Measurements from ENCODE around the gene WNT8A. TPM values are rescaled to one million over a fixed set of nuclear protein-coding genes. Genes with fewer than 3 reads are reported as not detected.

WNT8A gene
- total RNA-seq, 1 experiment from 2014 or later, result not detected

- Histone ChIP-seq H3K4me3 (ENCODE audit: low read length) (no peak overlapping the region), H3K36me3 (ENCODE audit: insufficient read depth, low read length) (no peaks in the 10 kb centered on the region), H3K79me2 (ENCODE audit: low read length) (no peaks in the 10 kb centered on the region), H3K27ac (ENCODE audit: low read length) (no peak overlapping the region), H2AFZ (ENCODE audit: low read length) (no peak overlapping the region), H4K20me1 (ENCODE audit: insufficient read depth, low read depth, low read length) (no peaks in the 10 kb centered on the region), H3K9ac (ENCODE audit: low read length) (no peak overlapping the region), H3K4me1 (ENCODE audit: low read length) (no peaks in the 10 kb centered on the region), H3K9me2 (replicated peaks; ENCODE audit: insufficient read depth, low read length) (no peaks in the 10 kb centered on the region), H3K4me2 (ENCODE audit: low read depth, low read length, poor library complexity, severe bottlenecking) (no peak overlapping the region), H3K27me3 (ENCODE audit: low read length) (no peaks in the 10 kb centered on the region), H3K9me3 (ENCODE audit: low read length) (no peaks in the 10 kb centered on the region)
- no peak for DNase-seq
These were observed 12.5 kb downstream of the WNT8A start for GRCh38 chr5:138096363-138096762.

GRCh38 chr5:138096997-138097828 lies 13.4 kb downstream of the WNT8A start:
- Histone ChIP-seq H3K79me2 (ENCODE audit: low read length) (no peaks in the 10 kb centered on the region), H3K4me2 (ENCODE audit: low read depth, low read length, poor library complexity, severe bottlenecking) (no peak overlapping the region)

GRCh38 chr5:138102454-138103318 lies 18.9 kb downstream of the WNT8A start:
- Histone ChIP-seq H3K9me3 (ENCODE audit: low read length) (no peaks in the 10 kb centered on the region), H3K9ac (ENCODE audit: low read length) (0 out of 2 replicates have a peak overlapping the region, but pooled peaks have one; percentile 0), H3K36me3 (ENCODE audit: insufficient read depth, low read length) (no peaks in the 10 kb centered on the region), H2AFZ (ENCODE audit: low read length) (peak overlapping the region; percentile 45), H3K4me3 (ENCODE audit: low read length) (no peak overlapping the region), H3K27ac (ENCODE audit: low read length) (peak overlapping the region; percentile 34; the same call in 1 of the 2 replicates), H3K27me3 (ENCODE audit: low read length) (no peaks in the 10 kb centered on the region), H3K4me2 (ENCODE audit: low read depth, low read length, poor library complexity, severe bottlenecking) (peak overlapping the region; percentile 41), H3K79me2 (ENCODE audit: low read length) (no peaks in the 10 kb centered on the region), H3K9me2 (replicated peaks; ENCODE audit: insufficient read depth, low read length) (no peaks in the 10 kb centered on the region), H4K20me1 (ENCODE audit: insufficient read depth, low read depth, low read length) (no peaks in the 10 kb centered on the region), H3K4me1 (ENCODE audit: low read length) (peaks cover 20% of the 10 kb centered on the region)
- peak; percentile 82 for DNase-seq

More at GRCh38 chr5:138096997-138097828, 13.4 kb downstream of the WNT8A start:
- H4K20me1 ChIP-seq (ENCODE audit: insufficient read depth, low read depth, low read length), result no peaks in the 10 kb centered on the region
- H3K36me3 ChIP-seq (ENCODE audit: insufficient read depth, low read length), result no peaks in the 10 kb centered on the region
- H3K27me3 ChIP-seq (ENCODE audit: low read length), result no peaks in the 10 kb centered on the region
- H3K9me2 ChIP-seq (replicated peaks; ENCODE audit: insufficient read depth, low read length), result no peaks in the 10 kb centered on the region
- no peaks in the 10 kb centered on the region for H3K9me3 ChIP-seq (ENCODE audit: low read length)
- H3K27ac ChIP-seq (ENCODE audit: low read length), result no peak overlapping the region
- H3K4me1 ChIP-seq (ENCODE audit: low read length), result peaks cover 5% of the 10 kb centered on the region
- H3K4me3 ChIP-seq (ENCODE audit: low read length), result no peak overlapping the region
- no peak overlapping the region for H2AFZ ChIP-seq (ENCODE audit: low read length)
- no peak for DNase-seq
- no peak overlapping the region for H3K9ac ChIP-seq (ENCODE audit: low read length)

- Histone ChIP-seq H3K27me3 (ENCODE audit: low read length) (no peaks in the 10 kb centered on the region), H3K9me3 (ENCODE audit: low read length) (no peaks in the 10 kb centered on the region), H3K27ac (ENCODE audit: low read length) (no peak overlapping the region), H3K4me1 (ENCODE audit: low read length) (peaks cover 20% of the 10 kb centered on the region), H3K79me2 (ENCODE audit: low read length) (no peaks in the 10 kb centered on the region), H3K36me3 (ENCODE audit: insufficient read depth, low read length) (no peaks in the 10 kb centered on the region), H3K4me2 (ENCODE audit: low read depth, low read length, poor library complexity, severe bottlenecking) (peak overlapping the region; percentile 41), H2AFZ (ENCODE audit: low read length) (peak overlapping the region; percentile 45), H4K20me1 (ENCODE audit: insufficient read depth, low read depth, low read length) (no peaks in the 10 kb centered on the region), H3K4me3 (ENCODE audit: low read length) (no peak overlapping the region), H3K9ac (ENCODE audit: low read length) (no peak overlapping the region), H3K9me2 (replicated peaks; ENCODE audit: insufficient read depth, low read length) (no peaks in the 10 kb centered on the region)
- no peak for DNase-seq
These were observed 19.4 kb downstream of the WNT8A start for GRCh38 chr5:138103319-138103637.

- Histone ChIP-seq H3K4me1 (ENCODE audit: low read length) (peaks cover 20% of the 10 kb centered on the region), H3K9me2 (replicated peaks; ENCODE audit: insufficient read depth, low read length) (no peaks in the 10 kb centered on the region), H3K9ac (ENCODE audit: low read length) (no peak overlapping the region), H3K27me3 (ENCODE audit: low read length) (no peaks in the 10 kb centered on the region), H3K27ac (ENCODE audit: low read length) (no peak overlapping the region), H3K36me3 (ENCODE audit: insufficient read depth, low read length) (no peaks in the 10 kb centered on the region), H3K4me3 (ENCODE audit: low read length) (no peak overlapping the region), H3K4me2 (ENCODE audit: low read depth, low read length, poor library complexity, severe bottlenecking) (no peak overlapping the region), H2AFZ (ENCODE audit: low read length) (no peak overlapping the region), H3K79me2 (ENCODE audit: low read length) (no peaks in the 10 kb centered on the region), H4K20me1 (ENCODE audit: insufficient read depth, low read depth, low read length) (no peaks in the 10 kb centered on the region), H3K9me3 (ENCODE audit: low read length) (no peaks in the 10 kb centered on the region)
- DNase-seq, result no peak
These were observed 21.9 kb downstream of the WNT8A start for GRCh38 chr5:138105709-138106108.

GRCh38 chr5:138107213-138107612 lies 23.4 kb downstream of the WNT8A start:
- Histone ChIP-seq H3K79me2 (ENCODE audit: low read length) (no peaks in the 10 kb centered on the region), H2AFZ (ENCODE audit: low read length) (no peak overlapping the region), H3K9me2 (replicated peaks; ENCODE audit: insufficient read depth, low read length) (no peaks in the 10 kb centered on the region), H3K9ac (ENCODE audit: low read length) (no peak overlapping the region), H3K27me3 (ENCODE audit: low read length) (no peaks in the 10 kb centered on the region), H3K9me3 (ENCODE audit: low read length) (no peaks in the 10 kb centered on the region), H3K36me3 (ENCODE audit: insufficient read depth, low read length) (no peaks in the 10 kb centered on the region), H3K4me3 (ENCODE audit: low read length) (no peak overlapping the region), H3K4me1 (ENCODE audit: low read length) (peaks cover 15% of the 10 kb centered on the region), H4K20me1 (ENCODE audit: insufficient read depth, low read depth, low read length) (no peaks in the 10 kb centered on the region), H3K4me2 (ENCODE audit: low read depth, low read length, poor library complexity, severe bottlenecking) (no peak overlapping the region), H3K27ac (ENCODE audit: low read length) (no peak overlapping the region)
- no peak for DNase-seq

- H3K4me1 ChIP-seq (ENCODE audit: low read length), result no peaks in the 10 kb centered on the region
- H2AFZ ChIP-seq (ENCODE audit: low read length), result no peak overlapping the region
- no peak for DNase-seq
- no peaks in the 10 kb centered on the region for H3K27me3 ChIP-seq (ENCODE audit: low read length)
- no peak overlapping the region for H3K4me2 ChIP-seq (ENCODE audit: low read depth, low read length, poor library complexity, severe bottlenecking)
- no peaks in the 10 kb centered on the region for H3K79me2 ChIP-seq (ENCODE audit: low read length)
- no peak overlapping the region for H3K27ac ChIP-seq (ENCODE audit: low read length)
- no peak overlapping the region for H3K9ac ChIP-seq (ENCODE audit: low read length)
- no peaks in the 10 kb centered on the region for H3K9me3 ChIP-seq (ENCODE audit: low read length)
- H3K9me2 ChIP-seq (replicated peaks; ENCODE audit: insufficient read depth, low read length), result no peaks in the 10 kb centered on the region
- no peak overlapping the region for H3K4me3 ChIP-seq (ENCODE audit: low read length)
- no peaks in the 10 kb centered on the region for H4K20me1 ChIP-seq (ENCODE audit: insufficient read depth, low read depth, low read length)
- H3K36me3 ChIP-seq (ENCODE audit: insufficient read depth, low read length), result no peaks in the 10 kb centered on the region
These were observed 25.8 kb downstream of the WNT8A start for GRCh38 chr5:138109463-138110265.
